Measurements from ENCODE around the gene GPR78.

The GPR78 gene

GRCh38 chr4:8577046-8577445 lies 3.1 kb upstream of the GPR78 start:
- peaks cover 3% of the 10 kb centered on the region; the same call in 1 of the 2 replicates for H4K20me1 ChIP-seq (ENCODE audit: insufficient read depth, low read length)
- H3K36me3 ChIP-seq (ENCODE audit: insufficient read depth, low read length): no peaks in the 10 kb centered on the region
- H3K9me3 ChIP-seq (ENCODE audit: insufficient read depth, low read length, severe bottlenecking): no peaks in the 10 kb centered on the region
- no peak overlapping the region for H3K4me2 ChIP-seq (ENCODE audit: insufficient read depth, low read length)
- H3K4me3 ChIP-seq (ENCODE audit: low read depth in 1 of 2, low read length in 2 of 2): no peak overlapping the region
- H3K27me3 ChIP-seq (ENCODE audit: insufficient read depth, low read length, poor library complexity): peaks cover 2% of the 10 kb centered on the region
- H3K79me2 ChIP-seq (ENCODE audit: insufficient read depth, low read length): no peaks in the 10 kb centered on the region
- TF ChIP-seq CTCF (IDR thresholded peaks at IDR 0.05; ENCODE audit: borderline replicate concordance, extremely low read depth, low read length, poor library complexity, severe bottlenecking) (no peak), EZH2 (IDR thresholded peaks at IDR 0.05; ENCODE audit: borderline replicate concordance, low read depth, low read length, severe bottlenecking) (no peak)
- no peak for DNase-seq
- ATAC-seq (ENCODE audit: insufficient read depth, low read depth): no peak
- H3K9ac ChIP-seq (ENCODE audit: low read depth, low read length): no peak overlapping the region
- no peaks in the 10 kb centered on the region for H3K4me1 ChIP-seq (ENCODE audit: insufficient read depth, low read length)
- H3K27ac ChIP-seq (ENCODE audit: low read length): no peak overlapping the region
- no peak overlapping the region for H2AFZ ChIP-seq (ENCODE audit: low read depth, low read length)

- Histone ChIP-seq H3K4me1 (ENCODE audit: insufficient read depth, low read length) (no peaks in the 10 kb centered on the region), H3K9ac (ENCODE audit: low read depth, low read length) (no peak overlapping the region), H3K4me3 (ENCODE audit: low read depth in 1 of 2, low read length in 2 of 2) (no peak overlapping the region), H3K9me3 (ENCODE audit: insufficient read depth, low read length, severe bottlenecking) (no peaks in the 10 kb centered on the region), H3K79me2 (ENCODE audit: insufficient read depth, low read length) (no peaks in the 10 kb centered on the region), H3K27ac (ENCODE audit: low read length) (no peak overlapping the region), H4K20me1 (ENCODE audit: insufficient read depth, low read length) (peaks cover 3% of the 10 kb centered on the region; the same call in 1 of the 2 replicates), H3K36me3 (ENCODE audit: insufficient read depth, low read length) (no peaks in the 10 kb centered on the region), H3K27me3 (ENCODE audit: insufficient read depth, low read length, poor library complexity) (no peaks in the 10 kb centered on the region), H2AFZ (ENCODE audit: low read depth, low read length) (no peak overlapping the region), H3K4me2 (ENCODE audit: insufficient read depth, low read length) (no peak overlapping the region)
- no peak for DNase-seq
- no peak for TF ChIP-seq CTCF (IDR thresholded peaks at IDR 0.05; ENCODE audit: borderline replicate concordance, extremely low read depth, low read length, poor library complexity, severe bottlenecking)
- TF ChIP-seq EZH2 (IDR thresholded peaks at IDR 0.05; ENCODE audit: borderline replicate concordance, low read depth, low read length, severe bottlenecking): no peak
- no peak for ATAC-seq (ENCODE audit: insufficient read depth, low read depth)
These were observed 2.2 kb upstream of the GPR78 start for GRCh38 chr4:8577972-8578371.

- no peak overlapping the region for H3K4me2 ChIP-seq (ENCODE audit: insufficient read depth, low read length)
- no peak overlapping the region for H3K9ac ChIP-seq (ENCODE audit: low read depth, low read length)
- peaks cover 3% of the 10 kb centered on the region; the same call in 1 of the 2 replicates for H4K20me1 ChIP-seq (ENCODE audit: insufficient read depth, low read length)
- H3K4me1 ChIP-seq (ENCODE audit: insufficient read depth, low read length): no peaks in the 10 kb centered on the region
- no peaks in the 10 kb centered on the region for H3K27me3 ChIP-seq (ENCODE audit: insufficient read depth, low read length, poor library complexity)
- no peak overlapping the region for H3K4me3 ChIP-seq (ENCODE audit: low read depth in 1 of 2, low read length in 2 of 2)
- no peak overlapping the region for H2AFZ ChIP-seq (ENCODE audit: low read depth, low read length)
- no peak overlapping the region for H3K27ac ChIP-seq (ENCODE audit: low read length)
- DNase-seq (no peak), ATAC-seq (ENCODE audit: insufficient read depth, low read depth) (no peak)
- H3K9me3 ChIP-seq (ENCODE audit: insufficient read depth, low read length, severe bottlenecking): no peaks in the 10 kb centered on the region
- no peaks in the 10 kb centered on the region for H3K36me3 ChIP-seq (ENCODE audit: insufficient read depth, low read length)
- H3K79me2 ChIP-seq (ENCODE audit: insufficient read depth, low read length): no peaks in the 10 kb centered on the region
- TF ChIP-seq EZH2 (IDR thresholded peaks at IDR 0.05; ENCODE audit: borderline replicate concordance, low read depth, low read length, severe bottlenecking) (no peak), CTCF (IDR thresholded peaks at IDR 0.05; ENCODE audit: borderline replicate concordance, extremely low read depth, low read length, poor library complexity, severe bottlenecking) (no peak)
These were observed 1.5 kb upstream of the GPR78 start for GRCh38 chr4:8578717-8579116.

All from DND-41 (cell line).